ENCODE measurements around the gene BOLA1. TPM values are rescaled to one million over a fixed set of nuclear protein-coding genes. Genes with fewer than 3 reads are reported as not detected.

The BOLA1 gene
- total and polyA plus RNA-seq, 2 donors (not counting 3 experiments of a cell fraction or from before 2014, with no cell fraction given): 10.8 to 12.2 TPM

DNA sequence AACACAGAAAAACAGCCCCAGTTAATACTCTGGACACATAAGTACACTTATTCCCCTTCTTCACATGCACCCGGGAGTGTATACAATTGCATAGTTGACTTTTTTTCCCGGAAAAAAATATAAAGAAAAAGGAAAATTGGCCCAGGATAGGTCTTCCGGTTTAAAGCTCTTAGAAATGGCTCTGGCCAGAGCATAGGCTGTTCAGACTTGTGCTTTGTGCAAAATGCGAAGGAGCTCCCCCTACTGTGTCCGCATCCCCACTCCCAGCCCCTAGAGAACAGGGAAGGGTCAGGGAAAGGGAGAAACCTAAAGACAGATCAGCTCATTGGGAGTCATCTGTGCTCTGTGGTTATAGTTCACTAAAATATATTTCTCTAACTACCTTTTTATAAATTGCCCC is 42.8 kb downstream of the BOLA1 start:
- no peak for FAIRE-seq
- TSS peak; percentile 5 for BruUV-seq (replicated peaks)
- Histone ChIP-seq H3K36me3 (ENCODE audit: control insufficient read depth in 2 of 2, extremely low read depth in 1 of 2, insufficient read depth in 2 of 2, low read length in 2 of 2) (peaks cover 6 to 11% of the 10 kb centered on the region in 2 experiments), H3K27me3 (ENCODE audit: control insufficient read depth in 2 of 2, insufficient read depth in 2 of 2, low read length in 2 of 2) (no peaks in the 10 kb centered on the region), H3K4me3 (replicated peaks in 1 of 3; ENCODE audit: insufficient read depth in 1 of 3, low read depth in 1 of 3, low read length in 3 of 3) (no peak overlapping the region), H3K4me2 (ENCODE audit: insufficient read depth, low read length) (no peak overlapping the region), H4K20me1 (replicated peaks; ENCODE audit: control insufficient read depth, extremely low read depth, insufficient read depth, low read length) (no peaks in the 10 kb centered on the region), H3K9ac (replicated peaks; ENCODE audit: extremely low read depth, insufficient read depth, low read length) (no peak overlapping the region), H3K27ac (ENCODE audit: insufficient read depth, low read depth, low read length) (no peak overlapping the region), H3K4me1 (ENCODE audit: control insufficient read depth, extremely low read depth, insufficient read depth, low read length) (peaks cover 22% of the 10 kb centered on the region), H3K9me1 (replicated peaks; ENCODE audit: control insufficient read depth, extremely low read depth, insufficient read depth, low read length) (no peaks in the 10 kb centered on the region), H3K79me2 (ENCODE audit: control insufficient read depth, insufficient read depth, low read length) (no peaks in the 10 kb centered on the region), H2AFZ (ENCODE audit: low read depth, low read length) (no peak overlapping the region), H3K9me3 (replicated peaks; ENCODE audit: control insufficient read depth, insufficient read depth, low read length) (no peaks in the 10 kb centered on the region)
- dilution Hi-C loops (cut with MboI; ENCODE audit: extremely low pct_ligation_motif_present, low sequenced_read_pairs) (no loop called here), intact Hi-C loops (cut with micrococcal nuclease) (no loop called here)
- peak; percentile 57 for DNase-seq (ENCODE audit: low read depth, low spot score)
- POLR2A ChIA-PET: interaction anchor here (0.6 to 2.5 kb wide), 2 partner anchors 17 to 55 kb away, joined by 5 to 7 read pairs; a partner anchor contains a TSS
- CTCF ChIA-PET: interaction anchor here (0.6 to 3.8 kb wide), 4 partner anchors 9 to 245 kb away, joined by 3 to 38 read pairs (median 6); a partner anchor contains a TSS
- TF ChIP-seq, protein P1, sequence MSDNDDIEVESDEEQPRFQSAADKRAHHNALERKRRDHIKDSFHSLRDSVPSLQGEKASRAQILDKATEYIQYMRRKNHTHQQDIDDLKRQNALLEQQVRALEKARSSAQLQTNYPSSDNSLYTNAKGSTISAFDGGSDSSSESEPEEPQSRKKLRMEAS (IDR thresholded peaks at IDR 0.05; ENCODE audit: insufficient read depth, insufficient read length): no peak
- TF ChIP-seq EZH2 (IDR thresholded peaks at IDR 0.05; ENCODE audit: borderline replicate concordance, low read depth, low read length, severe bottlenecking) (no peak), POLR2A (IDR thresholded peaks at IDR 0.05; ENCODE audit: low read depth, low read length) (no peak), FOS (IDR thresholded peaks at IDR 0.05; ENCODE audit: borderline replicate concordance, insufficient read depth, low read length) (no peak), MYC (IDR thresholded peaks at IDR 0.05; ENCODE audit: low read depth, low read length) (no peak)
- TF ChIP-seq, protein P2, sequence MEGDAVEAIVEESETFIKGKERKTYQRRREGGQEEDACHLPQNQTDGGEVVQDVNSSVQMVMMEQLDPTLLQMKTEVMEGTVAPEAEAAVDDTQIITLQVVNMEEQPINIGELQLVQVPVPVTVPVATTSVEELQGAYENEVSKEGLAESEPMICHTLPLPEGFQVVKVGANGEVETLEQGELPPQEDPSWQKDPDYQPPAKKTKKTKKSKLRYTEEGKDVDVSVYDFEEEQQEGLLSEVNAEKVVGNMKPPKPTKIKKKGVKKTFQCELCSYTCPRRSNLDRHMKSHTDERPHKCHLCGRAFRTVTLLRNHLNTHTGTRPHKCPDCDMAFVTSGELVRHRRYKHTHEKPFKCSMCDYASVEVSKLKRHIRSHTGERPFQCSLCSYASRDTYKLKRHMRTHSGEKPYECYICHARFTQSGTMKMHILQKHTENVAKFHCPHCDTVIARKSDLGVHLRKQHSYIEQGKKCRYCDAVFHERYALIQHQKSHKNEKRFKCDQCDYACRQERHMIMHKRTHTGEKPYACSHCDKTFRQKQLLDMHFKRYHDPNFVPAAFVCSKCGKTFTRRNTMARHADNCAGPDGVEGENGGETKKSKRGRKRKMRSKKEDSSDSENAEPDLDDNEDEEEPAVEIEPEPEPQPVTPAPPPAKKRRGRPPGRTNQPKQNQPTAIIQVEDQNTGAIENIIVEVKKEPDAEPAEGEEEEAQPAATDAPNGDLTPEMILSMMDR (IDR thresholded peaks at IDR 0.05; ENCODE audit: extremely low read depth in 1 of 2, insufficient read depth in 1 of 2, low read depth in 1 of 2, low read length in 2 of 2): peak in 1 of 2 donors; percentile 39

All from endothelial cell of umbilical vein (primary cell).